GM12801 (cell line): ENCODE results near the gene NEU1.

ENCODE experiments used
- TF ChIP-seq, protein P1 (sequence below): IDR thresholded peaks from one replicate; pipeline ENCODE4 v1.5.1; 2011; ENCODE audit warnings: control low read depth; ENCODE audit not compliant: insufficient read length; ENCODE audit errors: extremely low read depth

Gene NEU1

DNA sequence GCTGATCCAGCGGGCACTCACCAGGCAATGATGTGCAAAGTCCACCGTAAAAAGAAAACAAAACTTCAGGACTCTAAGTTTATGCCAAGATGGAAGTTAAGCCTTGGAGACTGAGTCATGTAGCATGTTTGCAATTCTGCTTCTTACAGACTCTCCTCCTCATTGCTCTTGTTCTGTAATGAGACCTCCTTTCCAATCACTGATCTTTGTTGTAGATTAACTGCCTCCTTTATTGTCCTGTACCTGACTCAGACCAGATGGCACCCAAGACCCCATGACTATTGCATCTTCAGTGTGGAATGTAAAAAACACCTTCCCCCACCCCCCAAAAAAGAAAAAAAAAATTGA, 11.2 kb downstream of the NEU1 start:
- TF ChIP-seq, protein P1, sequence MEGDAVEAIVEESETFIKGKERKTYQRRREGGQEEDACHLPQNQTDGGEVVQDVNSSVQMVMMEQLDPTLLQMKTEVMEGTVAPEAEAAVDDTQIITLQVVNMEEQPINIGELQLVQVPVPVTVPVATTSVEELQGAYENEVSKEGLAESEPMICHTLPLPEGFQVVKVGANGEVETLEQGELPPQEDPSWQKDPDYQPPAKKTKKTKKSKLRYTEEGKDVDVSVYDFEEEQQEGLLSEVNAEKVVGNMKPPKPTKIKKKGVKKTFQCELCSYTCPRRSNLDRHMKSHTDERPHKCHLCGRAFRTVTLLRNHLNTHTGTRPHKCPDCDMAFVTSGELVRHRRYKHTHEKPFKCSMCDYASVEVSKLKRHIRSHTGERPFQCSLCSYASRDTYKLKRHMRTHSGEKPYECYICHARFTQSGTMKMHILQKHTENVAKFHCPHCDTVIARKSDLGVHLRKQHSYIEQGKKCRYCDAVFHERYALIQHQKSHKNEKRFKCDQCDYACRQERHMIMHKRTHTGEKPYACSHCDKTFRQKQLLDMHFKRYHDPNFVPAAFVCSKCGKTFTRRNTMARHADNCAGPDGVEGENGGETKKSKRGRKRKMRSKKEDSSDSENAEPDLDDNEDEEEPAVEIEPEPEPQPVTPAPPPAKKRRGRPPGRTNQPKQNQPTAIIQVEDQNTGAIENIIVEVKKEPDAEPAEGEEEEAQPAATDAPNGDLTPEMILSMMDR, result no peak

DNA sequence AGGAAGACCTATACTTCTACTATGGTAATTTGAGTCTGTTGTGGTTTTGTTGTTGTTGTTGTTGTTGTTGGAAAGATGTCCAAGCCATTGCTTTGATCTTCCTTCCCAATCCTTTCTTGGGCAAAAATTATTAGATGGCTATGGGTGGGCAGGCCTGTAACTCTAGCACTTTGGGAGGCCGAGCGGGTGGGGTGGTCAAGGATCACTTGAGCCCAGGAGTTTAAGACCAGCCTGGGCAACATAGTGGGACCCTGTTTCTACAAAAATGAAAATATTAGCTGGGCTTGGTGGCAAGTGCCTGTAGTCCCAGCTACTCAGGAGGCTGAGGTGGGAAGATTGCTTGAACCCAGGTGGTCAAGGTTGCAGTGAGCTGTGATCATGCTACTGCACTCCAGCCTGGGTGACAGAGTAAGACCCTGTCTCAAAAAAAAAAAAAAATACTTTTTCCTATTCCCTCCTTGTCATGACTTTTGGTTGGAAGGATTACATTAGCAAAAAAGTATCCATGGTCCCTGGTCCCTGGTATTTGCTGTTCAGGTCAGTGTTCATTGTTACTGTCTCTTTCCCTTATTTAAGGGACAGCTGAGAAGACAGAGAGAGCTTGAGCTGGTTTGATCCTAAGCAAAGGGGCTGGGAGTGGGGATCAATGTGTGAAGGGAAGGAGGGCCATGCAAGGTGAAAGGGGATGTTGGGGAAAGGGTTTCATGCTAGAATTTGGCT, 11.7 kb downstream of the NEU1 start:
- TF ChIP-seq, protein P1, result no peak

DNA sequence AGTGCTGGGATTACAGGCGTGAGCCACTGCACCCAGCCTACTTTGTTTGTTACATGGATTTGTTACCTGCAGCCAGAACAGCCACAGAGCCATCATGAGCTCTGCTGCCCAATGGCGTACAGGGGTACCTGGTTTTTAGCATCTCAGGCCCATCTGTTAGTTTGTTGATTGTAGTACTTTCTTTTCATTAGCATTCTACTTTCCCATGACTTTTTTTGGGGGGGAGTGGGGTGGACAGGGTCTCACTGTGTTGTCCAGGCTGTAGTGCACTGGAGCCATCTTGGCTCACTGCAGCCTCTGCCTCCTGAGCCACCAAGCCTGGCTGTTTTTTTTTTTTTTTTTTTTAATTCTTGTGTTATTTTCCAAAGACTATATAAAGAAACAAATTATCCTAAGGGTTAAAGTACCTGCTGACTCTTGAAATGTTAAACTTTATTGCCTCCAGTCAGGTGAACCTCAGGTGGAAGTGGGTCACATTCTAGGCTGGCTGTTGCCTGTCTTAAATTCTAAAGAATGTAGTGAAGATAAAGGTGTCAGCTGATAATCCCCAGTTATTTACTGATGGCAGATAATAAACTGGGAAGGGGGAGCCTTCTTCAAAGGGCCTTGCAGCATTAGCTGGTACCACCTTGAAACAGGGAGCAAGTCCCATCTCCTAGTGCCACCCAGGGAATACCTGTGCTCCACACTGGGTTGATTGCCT, 15.2 kb downstream of the NEU1 start:
- TF ChIP-seq, protein P1, result no peak

DNA sequence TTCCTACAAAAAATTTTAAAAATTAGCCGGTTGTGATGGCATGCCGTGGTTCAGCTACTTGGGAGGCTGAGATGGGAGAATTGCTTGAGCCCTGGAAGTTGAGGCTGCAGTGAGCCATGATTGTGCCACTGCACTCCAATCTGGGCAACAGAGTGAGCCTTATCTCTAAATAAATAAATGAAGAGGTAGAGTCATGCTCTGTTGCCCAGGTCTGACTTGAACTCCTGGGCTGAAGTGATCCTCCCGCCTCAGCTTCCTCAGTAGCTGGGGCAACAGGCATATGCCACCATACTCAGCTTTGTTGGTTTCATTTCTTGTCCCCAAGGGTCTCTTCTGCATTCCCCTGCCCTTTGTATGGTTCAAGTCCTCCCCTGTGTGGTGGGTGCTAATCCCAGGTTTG, 18.1 kb downstream of the NEU1 start:
- TF ChIP-seq, protein P1, result no peak

DNA sequence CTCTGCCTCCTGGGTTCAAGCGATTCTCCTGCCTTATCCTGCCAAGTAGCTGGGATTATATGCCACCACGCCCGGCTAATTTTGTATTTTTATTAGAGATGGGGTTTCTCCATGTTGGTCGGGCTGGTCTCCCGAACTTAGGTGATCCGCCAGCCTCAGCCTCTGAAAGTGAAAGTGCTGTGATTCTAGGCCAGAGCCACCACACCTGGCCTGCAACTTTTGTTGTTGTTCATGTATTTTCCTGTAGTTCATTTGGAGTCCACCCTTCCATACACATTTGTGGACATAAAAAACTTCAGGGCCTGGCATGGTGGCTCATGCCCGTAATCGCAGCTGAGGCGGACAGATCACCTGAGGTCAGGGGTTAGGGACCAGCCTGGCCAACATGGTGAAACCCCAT, 20.6 kb downstream of the NEU1 start:
- TF ChIP-seq, protein P1, result no peak

DNA sequence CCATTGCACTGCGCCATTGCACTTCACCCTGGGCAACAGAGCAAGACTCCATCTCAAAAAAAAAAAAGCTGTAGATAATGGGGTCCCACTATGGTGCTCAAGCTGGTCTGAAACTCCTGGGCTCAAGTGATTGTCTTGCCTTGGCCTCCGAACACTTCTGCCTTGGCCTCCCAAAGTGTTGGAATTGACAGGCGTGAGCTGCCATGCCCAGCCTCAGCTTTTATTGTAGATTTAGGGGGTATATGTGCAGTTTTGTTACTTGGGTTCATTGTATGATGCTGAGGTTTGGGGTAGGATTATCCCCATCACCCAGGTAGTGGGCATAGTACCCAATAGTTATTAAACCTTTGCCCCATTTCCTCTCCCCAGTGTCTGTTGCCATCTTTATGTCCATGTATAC, 23.7 kb downstream of the NEU1 start:
- TF ChIP-seq, protein P1, result no peak

DNA sequence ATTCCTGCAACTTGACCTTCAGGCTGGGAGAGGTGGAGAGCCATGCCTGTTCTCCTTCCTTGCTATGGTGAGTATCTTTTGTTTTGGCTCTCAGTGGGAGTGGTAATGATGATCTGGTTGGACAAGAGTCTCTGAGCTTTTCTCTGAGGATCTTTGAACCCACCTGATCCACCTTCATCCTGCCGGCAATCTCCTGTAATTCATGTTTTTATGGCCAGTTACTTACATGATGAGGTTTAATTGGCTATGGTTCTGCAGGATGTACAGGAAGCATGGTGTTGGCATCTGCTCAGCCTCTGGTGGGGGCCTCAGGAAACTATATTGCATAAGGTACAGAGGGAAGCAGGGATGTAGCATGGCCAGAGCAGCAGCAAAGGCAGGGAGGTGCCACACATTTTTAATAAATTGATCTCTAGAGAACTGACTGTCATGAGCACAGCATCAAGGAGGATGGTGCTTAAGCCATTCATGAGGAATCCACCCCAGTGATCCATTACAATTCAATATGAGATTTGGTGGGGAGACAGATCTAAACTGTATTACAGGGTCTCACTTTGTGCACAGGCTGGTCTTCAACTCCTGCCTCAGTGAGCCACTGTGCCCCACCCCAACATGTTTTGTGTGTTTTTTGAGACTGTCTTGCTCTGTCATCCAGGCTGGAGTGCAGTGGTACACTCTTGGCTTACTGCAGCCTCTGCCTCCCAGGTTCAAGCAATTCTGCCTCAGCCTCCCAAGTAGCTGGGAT, 25.1 kb downstream of the NEU1 start:
- TF ChIP-seq, protein P1, result no peak
